ENCODE results near the gene DYNLT2B.
"Not testable (repeated sequence)": the region's sequence is repeated elsewhere in the genome, so short reads cannot be mapped to it uniquely, and the experiment has no call there.

The DYNLT2B gene

DNA sequence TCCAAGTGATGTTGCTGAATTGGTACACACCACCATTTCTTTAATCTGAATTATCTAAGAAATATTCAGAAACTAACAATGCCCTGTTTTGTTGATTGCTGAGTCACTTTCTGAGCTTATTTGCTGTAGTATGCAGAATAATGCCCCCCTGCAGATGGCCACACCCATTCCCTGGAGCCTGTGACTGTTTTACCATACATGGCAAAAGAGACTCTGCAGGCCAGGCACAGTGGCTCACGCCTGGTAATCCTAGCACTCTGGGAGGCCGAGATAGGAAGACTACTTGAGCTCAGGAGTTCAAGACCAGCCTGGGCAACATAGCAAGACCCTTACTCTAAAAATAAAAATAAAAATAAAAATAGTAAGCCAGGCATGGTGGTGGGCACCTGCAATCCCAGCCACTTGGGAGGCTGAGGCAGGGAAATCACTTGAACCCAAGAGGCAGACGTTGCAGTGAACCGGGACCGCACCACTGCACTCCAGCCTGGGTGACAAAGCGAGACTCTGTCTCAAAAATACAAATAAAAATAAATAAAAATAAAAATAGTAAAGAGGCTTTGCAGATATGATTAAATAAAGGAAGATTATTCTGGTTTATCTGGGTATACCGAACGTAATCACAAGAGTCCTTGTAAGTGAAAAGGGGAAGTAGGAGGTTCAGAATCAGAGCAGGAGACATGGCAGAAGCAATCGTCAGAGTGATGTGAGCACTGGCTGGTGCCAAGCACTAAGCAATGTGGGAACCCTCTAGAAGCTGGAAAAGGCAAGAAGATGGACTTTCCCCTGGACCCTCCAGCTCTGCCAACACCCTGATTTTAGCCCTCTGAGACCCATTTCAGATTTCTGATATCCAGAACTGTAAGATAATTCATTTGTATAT is 49.5 kb downstream of the DYNLT2B start:
- DNase-seq, result no peak

DNA sequence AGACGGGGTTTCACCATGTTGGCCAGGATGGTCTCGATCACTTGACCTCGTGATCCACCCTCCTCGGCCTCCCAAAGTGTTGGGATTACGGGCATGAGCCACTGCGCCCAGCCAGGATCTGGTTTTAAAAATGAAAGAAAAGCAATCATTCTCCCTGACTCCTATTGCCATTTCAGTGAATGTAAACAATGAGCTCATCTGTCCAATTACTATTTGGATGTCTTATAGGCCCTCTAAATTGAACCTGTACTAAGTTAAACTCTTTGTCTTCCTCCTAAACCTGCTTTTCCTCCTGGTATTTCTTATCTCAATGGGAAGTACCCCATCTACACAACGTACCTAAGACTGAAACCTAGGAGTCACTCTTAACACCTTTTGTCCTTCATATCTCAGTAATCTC is 54.2 kb downstream of the DYNLT2B start:
- no peak for DNase-seq

DNA sequence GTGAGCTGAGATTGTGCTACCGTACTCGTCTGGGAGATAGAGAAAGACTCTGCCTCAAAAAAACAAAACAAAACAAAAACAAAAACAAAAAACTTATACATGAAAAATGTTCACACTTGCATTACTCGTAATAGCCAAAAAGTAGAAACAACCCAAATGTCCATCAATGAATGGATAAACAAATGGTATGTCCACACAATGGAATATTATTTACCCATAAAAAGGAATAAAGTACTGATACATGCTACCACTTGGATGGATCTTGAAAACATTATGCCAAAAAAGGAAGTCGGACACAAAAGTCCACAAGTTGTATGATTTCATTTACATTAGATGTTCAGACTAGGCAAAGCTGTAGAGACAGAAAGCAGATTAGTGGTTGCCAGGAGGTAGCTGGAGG is 57.3 kb downstream of the DYNLT2B start:
- no peak for DNase-seq

DNA sequence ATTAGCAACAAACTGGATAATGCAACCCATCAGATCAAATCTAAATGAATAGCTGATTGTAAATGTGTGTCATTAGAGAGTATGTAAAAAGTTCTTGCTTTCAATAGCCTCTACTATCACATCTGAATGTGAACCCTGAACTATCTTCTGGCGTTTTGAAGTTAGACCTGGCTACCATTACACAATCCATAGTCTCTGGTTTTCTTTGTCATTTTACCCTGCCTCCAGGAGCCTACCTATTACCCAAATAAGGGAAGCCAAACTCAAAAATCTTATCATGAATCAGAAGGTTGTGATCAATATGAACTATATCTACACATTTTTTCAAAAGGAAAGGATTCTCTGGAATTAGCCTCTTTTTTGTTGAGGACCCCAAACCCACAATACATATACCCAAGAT is 62.3 kb downstream of the DYNLT2B start:
- DNase-seq, result no peak

DNA sequence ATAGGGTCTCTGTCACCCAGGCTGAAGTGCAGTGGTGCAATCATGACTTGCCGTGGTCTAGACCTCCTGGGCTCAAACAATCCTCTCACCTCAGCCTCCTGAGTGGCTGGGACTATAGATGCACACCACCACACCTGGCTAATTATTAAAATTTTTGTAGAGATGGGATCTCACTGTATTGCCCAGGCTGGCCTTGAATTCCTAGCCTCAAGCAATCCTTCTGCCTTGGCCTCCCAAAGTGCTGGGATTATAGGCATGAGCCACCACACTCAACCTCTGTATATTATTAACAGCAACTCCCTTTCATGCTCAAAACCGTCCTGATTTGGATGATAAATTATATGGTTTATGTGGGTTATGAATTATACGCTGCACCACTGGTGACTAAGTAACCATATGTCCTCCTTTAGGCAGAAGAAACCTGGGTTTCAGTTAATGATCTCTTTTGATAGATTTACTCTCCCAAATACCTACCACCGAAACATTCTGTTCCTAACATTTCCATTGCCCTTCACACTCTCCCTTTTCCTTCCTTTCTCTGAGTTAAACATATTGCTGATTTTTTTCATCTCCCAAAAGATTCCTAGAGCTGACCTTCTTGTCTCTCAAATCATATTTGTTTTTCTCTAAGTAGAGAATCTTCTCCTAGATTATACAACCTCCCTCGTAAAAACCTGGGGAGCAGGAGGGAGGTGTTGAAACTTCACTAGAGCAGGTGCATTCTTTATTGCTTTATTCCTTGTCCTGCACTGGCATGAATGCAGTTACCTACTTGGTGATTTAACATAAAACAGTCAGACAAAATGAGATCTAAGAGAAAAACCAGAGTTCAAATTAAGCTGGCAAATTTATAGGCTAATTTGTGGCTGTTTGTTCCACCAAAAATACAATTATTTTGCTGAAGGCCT is 63.4 kb downstream of the DYNLT2B start:
- no peak for DNase-seq

DNA sequence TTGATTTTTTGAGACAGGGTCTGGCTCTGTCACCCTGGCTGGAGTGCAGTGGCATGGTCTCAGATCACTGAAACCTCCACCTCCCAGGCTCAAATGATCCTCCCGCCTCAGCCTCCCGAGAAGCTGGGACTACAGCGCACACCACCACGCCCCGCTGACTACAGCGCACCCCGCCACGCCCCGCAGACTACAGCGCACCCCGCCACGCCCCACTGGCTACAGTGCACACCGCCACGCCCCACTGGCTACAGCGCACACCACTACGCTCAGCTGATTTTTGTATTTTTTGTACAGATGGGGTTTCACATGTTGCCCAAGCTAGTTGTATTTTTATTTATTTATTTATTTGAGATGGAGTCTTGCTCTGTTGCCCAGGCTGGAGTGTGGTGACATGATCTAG is 66.1 kb downstream of the DYNLT2B start:
- no peak for DNase-seq

DNA sequence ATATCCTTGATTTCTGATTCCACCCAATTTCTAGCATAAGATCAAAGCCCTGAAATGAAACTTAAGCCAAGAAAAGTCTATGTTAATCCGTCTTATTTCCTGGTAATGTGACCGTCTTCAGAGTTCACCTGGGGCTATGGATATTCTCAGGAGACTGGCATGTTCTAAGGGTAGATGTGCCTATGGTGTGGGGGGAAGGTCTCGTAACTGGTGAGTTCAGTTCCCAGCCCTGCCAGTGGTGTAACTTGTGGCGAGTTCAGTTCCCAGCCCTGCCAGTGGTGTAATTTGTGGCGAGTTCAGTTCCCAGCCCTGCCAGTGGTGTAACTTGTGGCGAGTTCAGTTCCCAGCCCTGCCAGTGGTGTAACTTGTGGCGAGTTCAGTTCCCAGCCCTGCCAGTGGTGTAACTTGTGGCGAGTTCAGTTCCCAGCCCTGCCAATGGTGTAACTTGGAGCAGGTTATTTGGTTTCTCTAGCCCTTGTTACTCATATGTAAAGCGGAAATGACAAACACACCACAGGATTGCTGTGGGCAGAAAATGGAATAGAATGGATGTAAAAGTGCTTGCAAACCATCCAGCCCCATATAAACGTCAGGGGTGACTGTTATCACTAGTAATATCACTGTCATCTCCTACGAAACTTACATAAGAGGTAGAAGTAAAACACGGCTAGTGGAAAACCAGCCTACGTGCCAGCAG is 71.3 kb downstream of the DYNLT2B start:
- DNase-seq, result no peak

DNA sequence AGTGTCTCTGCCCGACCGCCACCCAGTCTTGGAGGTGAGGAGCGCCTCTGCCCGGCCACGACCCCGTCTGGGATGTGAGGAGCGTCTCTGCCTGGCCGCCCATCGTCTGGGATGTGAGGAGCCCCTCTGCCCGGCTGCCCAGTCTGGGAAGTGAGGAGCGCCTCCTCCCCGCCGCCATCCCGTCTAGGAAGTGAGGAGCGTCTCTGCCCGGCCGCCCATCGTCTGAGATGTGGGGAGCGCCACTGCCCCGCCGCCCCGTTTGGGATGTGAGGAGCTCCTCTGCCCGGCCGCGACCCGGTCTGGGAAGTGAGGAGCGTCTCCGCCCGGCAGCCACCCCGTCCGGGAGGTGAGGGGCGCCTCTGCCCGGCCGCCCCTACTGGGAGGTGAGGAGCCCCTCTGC is 73.9 kb downstream of the DYNLT2B start:
- DNase-seq, result not testable (repeated sequence)

DNA sequence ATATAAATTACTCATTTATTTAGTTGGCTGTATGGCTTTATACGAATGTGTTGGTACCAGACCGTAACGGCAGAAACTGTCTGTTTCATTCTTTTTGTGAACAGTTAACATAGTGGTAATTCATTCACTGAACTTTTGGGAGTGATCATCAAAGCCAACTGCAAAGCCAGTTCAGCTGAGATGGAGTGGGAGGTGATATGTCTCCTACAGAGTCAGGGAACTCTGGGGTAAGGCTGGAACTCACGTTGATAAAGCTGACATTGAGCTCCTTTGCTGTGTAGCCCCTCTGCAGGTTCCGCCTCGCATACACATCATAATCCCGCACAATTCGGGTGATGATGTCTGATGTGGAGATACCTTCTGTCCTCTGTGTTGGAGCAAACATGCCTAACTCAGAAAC is 76.3 kb downstream of the DYNLT2B start:
- no peak for DNase-seq
